Measurements from ENCODE around the gene RNF166. TPM values are rescaled to one million over a fixed set of nuclear protein-coding genes. Genes with fewer than 3 reads are reported as not detected.

Gene RNF166
- total RNA-seq, 1 experiment from 2014 or later: 17.5 TPM

DNA sequence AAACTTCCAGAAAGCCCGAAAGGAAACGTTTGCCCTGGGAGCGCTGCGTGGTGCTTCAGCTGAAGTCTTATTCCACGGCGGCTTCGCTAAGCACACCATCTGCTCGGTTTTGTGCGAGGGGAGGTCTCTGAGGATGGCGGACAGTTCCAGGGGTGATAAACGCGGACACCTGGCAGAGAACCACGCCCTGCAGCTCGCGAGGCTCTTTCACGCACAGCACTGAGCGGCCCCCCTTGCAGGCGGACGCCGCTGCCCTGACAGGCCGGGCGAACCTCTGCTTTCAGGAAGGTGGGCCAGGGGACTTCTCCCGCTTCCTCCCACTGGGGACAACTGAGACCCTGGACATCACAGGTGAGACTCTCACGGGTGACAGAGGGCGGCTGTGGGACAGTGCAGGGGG is 47.0 kb downstream of the RNF166 start:
- H3K4me1 Mint-ChIP-seq (ENCODE audit: insufficient read depth, unreplicated experiment): no peaks in the 10 kb centered on the region
- intact Hi-C loops (cut with micrococcal nuclease): no loop called here
- no peaks in the 10 kb centered on the region for H3K9me3 Mint-ChIP-seq (ENCODE audit: unreplicated experiment)
- H3K36me3 Mint-ChIP-seq (ENCODE audit: insufficient read depth, unreplicated experiment): peaks cover 12% of the 10 kb centered on the region
- DNase-seq (ENCODE audit: unreplicated experiment): no peak
- no peak overlapping the region for H3K27ac Mint-ChIP-seq (ENCODE audit: low read depth, unreplicated experiment)
- no TSS peak for BruUV-seq (replicated peaks)
- no peak overlapping the region for H3K4me3 Mint-ChIP-seq (ENCODE audit: unreplicated experiment)
- POLR2A ChIA-PET: no interaction called here
- H3K27me3 Mint-ChIP-seq (ENCODE audit: insufficient read depth, unreplicated experiment): no peaks in the 10 kb centered on the region
- CTCF ChIA-PET: interaction anchor here (0.6 kb wide), 1 partner anchor 34 kb away, joined by 3 read pairs; no protein-coding TSS in a partner anchor
- TF ChIP-seq, protein P1, sequence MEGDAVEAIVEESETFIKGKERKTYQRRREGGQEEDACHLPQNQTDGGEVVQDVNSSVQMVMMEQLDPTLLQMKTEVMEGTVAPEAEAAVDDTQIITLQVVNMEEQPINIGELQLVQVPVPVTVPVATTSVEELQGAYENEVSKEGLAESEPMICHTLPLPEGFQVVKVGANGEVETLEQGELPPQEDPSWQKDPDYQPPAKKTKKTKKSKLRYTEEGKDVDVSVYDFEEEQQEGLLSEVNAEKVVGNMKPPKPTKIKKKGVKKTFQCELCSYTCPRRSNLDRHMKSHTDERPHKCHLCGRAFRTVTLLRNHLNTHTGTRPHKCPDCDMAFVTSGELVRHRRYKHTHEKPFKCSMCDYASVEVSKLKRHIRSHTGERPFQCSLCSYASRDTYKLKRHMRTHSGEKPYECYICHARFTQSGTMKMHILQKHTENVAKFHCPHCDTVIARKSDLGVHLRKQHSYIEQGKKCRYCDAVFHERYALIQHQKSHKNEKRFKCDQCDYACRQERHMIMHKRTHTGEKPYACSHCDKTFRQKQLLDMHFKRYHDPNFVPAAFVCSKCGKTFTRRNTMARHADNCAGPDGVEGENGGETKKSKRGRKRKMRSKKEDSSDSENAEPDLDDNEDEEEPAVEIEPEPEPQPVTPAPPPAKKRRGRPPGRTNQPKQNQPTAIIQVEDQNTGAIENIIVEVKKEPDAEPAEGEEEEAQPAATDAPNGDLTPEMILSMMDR (IDR thresholded peaks at IDR 0.05; ENCODE audit: unreplicated experiment): no peak

DNA sequence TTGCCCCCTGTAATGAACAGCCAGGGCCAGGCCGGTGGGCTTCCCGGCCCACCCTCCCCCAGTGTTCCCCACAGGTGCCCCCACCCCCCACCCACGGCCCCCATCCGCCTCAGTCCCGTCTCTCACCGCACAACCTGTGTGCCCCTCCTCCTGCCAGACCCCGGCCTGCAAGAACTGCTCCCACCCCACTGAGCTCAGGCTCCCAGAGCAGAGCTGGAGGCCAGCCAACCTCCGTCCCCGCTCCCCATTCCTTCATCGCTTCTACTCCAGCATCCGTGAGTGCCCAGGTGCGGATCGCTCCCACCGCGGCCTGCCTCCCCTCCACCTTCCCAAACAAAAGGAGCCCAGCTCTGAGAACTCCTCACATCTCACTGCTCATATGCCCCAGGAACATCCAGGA is 47.5 kb downstream of the RNF166 start:
- no peak for DNase-seq (ENCODE audit: unreplicated experiment)
- no TSS peak for BruUV-seq (replicated peaks)
- Mint-ChIP-seq H3K4me1 (ENCODE audit: insufficient read depth, unreplicated experiment) (no peaks in the 10 kb centered on the region), H3K4me3 (ENCODE audit: unreplicated experiment) (no peak overlapping the region), H3K36me3 (ENCODE audit: insufficient read depth, unreplicated experiment) (peaks cover 12% of the 10 kb centered on the region), H3K27me3 (ENCODE audit: insufficient read depth, unreplicated experiment) (no peaks in the 10 kb centered on the region), H3K27ac (ENCODE audit: low read depth, unreplicated experiment) (no peak overlapping the region), H3K9me3 (ENCODE audit: unreplicated experiment) (no peaks in the 10 kb centered on the region)
- intact Hi-C loops (cut with micrococcal nuclease): no loop called here
- TF ChIP-seq, protein P1 (IDR thresholded peaks at IDR 0.05; ENCODE audit: unreplicated experiment): no peak
- ChIA-PET POLR2A (no interaction called here), CTCF (interaction anchor here (0.6 kb wide), 1 partner anchor 34 kb away, joined by 3 read pairs; no protein-coding TSS in a partner anchor)

- Mint-ChIP-seq H3K9me3 (ENCODE audit: unreplicated experiment) (no peaks in the 10 kb centered on the region), H3K4me1 (ENCODE audit: insufficient read depth, unreplicated experiment) (no peaks in the 10 kb centered on the region), H3K36me3 (ENCODE audit: insufficient read depth, unreplicated experiment) (peaks cover 12% of the 10 kb centered on the region), H3K27ac (ENCODE audit: low read depth, unreplicated experiment) (no peak overlapping the region), H3K4me3 (ENCODE audit: unreplicated experiment) (no peak overlapping the region), H3K27me3 (ENCODE audit: insufficient read depth, unreplicated experiment) (no peaks in the 10 kb centered on the region)
- ChIA-PET CTCF (no interaction called here), POLR2A (no interaction called here)
- TF ChIP-seq, protein P1 (IDR thresholded peaks at IDR 0.05; ENCODE audit: unreplicated experiment): no peak
- no TSS peak for BruUV-seq (replicated peaks)
- intact Hi-C loops (cut with micrococcal nuclease): no loop called here
- DNase-seq (ENCODE audit: unreplicated experiment): no peak
These were observed 48.8 kb downstream of the RNF166 start for GRCh38 chr16:88657371-88657770.

- Mint-ChIP-seq H3K4me1 (ENCODE audit: insufficient read depth, unreplicated experiment) (no peaks in the 10 kb centered on the region), H3K4me3 (ENCODE audit: unreplicated experiment) (no peak overlapping the region), H3K27ac (ENCODE audit: low read depth, unreplicated experiment) (no peak overlapping the region), H3K36me3 (ENCODE audit: insufficient read depth, unreplicated experiment) (peaks cover 12% of the 10 kb centered on the region), H3K27me3 (ENCODE audit: insufficient read depth, unreplicated experiment) (no peaks in the 10 kb centered on the region), H3K9me3 (ENCODE audit: unreplicated experiment) (no peaks in the 10 kb centered on the region)
- intact Hi-C loops (cut with micrococcal nuclease): no loop called here
- TF ChIP-seq, protein P1 (IDR thresholded peaks at IDR 0.05; ENCODE audit: unreplicated experiment): no peak
- no peak for DNase-seq (ENCODE audit: unreplicated experiment)
- BruUV-seq (replicated peaks): no TSS peak
- ChIA-PET CTCF (interaction anchor here (0.6 kb wide), 3 partner anchors 23 to 128 kb away, joined by 4 to 6 read pairs (median 4); no protein-coding TSS in a partner anchor), POLR2A (no interaction called here)
These were observed 49.8 kb downstream of the RNF166 start for GRCh38 chr16:88656291-88656980.

All from MCF 10A (cell line).